Esophagus muscularis mucosa (tissue), 4 donors: Measurements from ENCODE around the gene PCDHGB1. TPM values are rescaled to one million over a fixed set of nuclear protein-coding genes. Genes with fewer than 3 reads are reported as not detected.
"Not testable (repeated sequence)": the region's sequence is repeated elsewhere in the genome, so short reads cannot be mapped to it uniquely, and the experiment has no call there.

Experiments used
- DNase-seq: peaks from one replicate; pipeline ENCODE4 v3.0.0-alpha.2; 2017; ENCODE audit errors: extremely low spot score
- H3K27ac ChIP-seq, 4 donors: fragments of 200-600 bp; sonication (generic); replicated peaks in 1 of 4; 1 replicate in 3 of 4; 2 replicates in 1 of 4; pipeline ENCODE4 v1.5.1; 2016 to 2019; ENCODE audit warnings: mild to moderate bottlenecking in 1 of 4
- H3K27me3 ChIP-seq, 4 donors: fragments of 200-600 bp; sonication (generic); one replicate each; pipeline versions ENCODE4 v1.5.1 to v1.6.0; 2016 to 2019
- H3K36me3 ChIP-seq, 4 donors: fragments of 200-600 bp; sonication (generic); one replicate each; pipeline ENCODE4 v1.5.1; 2016 to 2019
- H3K4me1 ChIP-seq, 4 donors: fragments of 200-600 bp; sonication (generic); one replicate each; pipeline ENCODE4 v1.5.1; 2016 to 2019
- H3K4me3 ChIP-seq, 4 donors: fragments of 200-600 bp; sonication (generic); 1 replicate in 2 of 4; 2 replicates in 2 of 4; pipeline ENCODE4 v1.5.1; 2016 to 2019; ENCODE audit warnings: mild to moderate bottlenecking in 4 of 4, moderate library complexity in 1 of 4
- H3K9me3 ChIP-seq, 4 donors: fragments of 200-600 bp; sonication (generic); 1 replicate in 3 of 4; 2 replicates in 1 of 4; pipeline ENCODE4 v1.5.1; 2016 to 2019
- EP300 ChIP-seq: sonication (generic); formaldehyde crosslinking; IDR thresholded peaks from one replicate; pipeline ENCODE4 v1.6.1; 2017; ENCODE audit warnings: antibody characterized with exemption
- POLR2A ChIP-seq: fragments of 450-650 bp; IDR thresholded peaks from one replicate; pipeline ENCODE4 v1.6.1; 2017; ENCODE audit warnings: antibody characterized with exemption, moderate library complexity, mild to moderate bottlenecking, low read depth
- POLR2AphosphoS5 ChIP-seq, 2 donors: sonication (generic); formaldehyde crosslinking; IDR thresholded peaks; one replicate each; pipeline ENCODE4 v1.6.1; 2017; ENCODE audit warnings: antibody characterized with exemption in 2 of 2
- WGBS: methylation state at CpG from one replicate; pipeline ENCODE4 v1.1.5; 2018; 5-methylcytosine and 5-hydroxymethylcytosine counted together
- intact Hi-C: fragments of 100-400 bp; cut with DNase I; formaldehyde crosslinking; loops from one replicate; pipeline ENCODE4 v1.15.1; 2023
- total RNA-seq, 4 donors: library from RNA; depleted of rRNA; stranded (reverse); fragments of >200 nt; gene quantifications; one replicate each; pipeline versions ENCODE4 v1.1.0 to v1.2.1, GENCODE V29; 2016
- TF ChIP-seq, protein P1 (sequence below), 3 experiments: fragments of 200-600 bp in 2 of 3; fragments of 450-650 bp in 1 of 3; sonication (generic) in 2 of 3; IDR thresholded peaks; one replicate each; pipeline ENCODE4 v1.5.1; 2017 to 2019; ENCODE audit warnings: antibody characterized with exemption in 3 of 3, mild to moderate bottlenecking in 2 of 3, moderate library complexity in 1 of 3

PCDHGB1 gene
- total RNA-seq, 4 donors from 2014 or later: 2.7 to 5.1 (median 3.0) TPM

GRCh38 chr5:141389153-141390042, 39.5 kb downstream of the PCDHGB1 start:
- intact Hi-C loops: no loop called here
- Histone ChIP-seq H3K27ac (no peak overlapping the region), H3K4me1 (no peaks in the 10 kb centered on the region), H3K36me3 (peaks cover 0 to 18% (median 5%) of the 10 kb centered on the region in 4 donors), H3K9me3 (peaks cover 12 to 97% (median 97%) of the 10 kb centered on the region in 4 donors), H3K4me3 (peak overlapping the region in 1 of 4 donors; percentile 6), H3K27me3 (peaks cover 0 to 17% (median 0%) of the 10 kb centered on the region in 4 donors)
- TF ChIP-seq POLR2A: no peak
- TF ChIP-seq, protein P1, sequence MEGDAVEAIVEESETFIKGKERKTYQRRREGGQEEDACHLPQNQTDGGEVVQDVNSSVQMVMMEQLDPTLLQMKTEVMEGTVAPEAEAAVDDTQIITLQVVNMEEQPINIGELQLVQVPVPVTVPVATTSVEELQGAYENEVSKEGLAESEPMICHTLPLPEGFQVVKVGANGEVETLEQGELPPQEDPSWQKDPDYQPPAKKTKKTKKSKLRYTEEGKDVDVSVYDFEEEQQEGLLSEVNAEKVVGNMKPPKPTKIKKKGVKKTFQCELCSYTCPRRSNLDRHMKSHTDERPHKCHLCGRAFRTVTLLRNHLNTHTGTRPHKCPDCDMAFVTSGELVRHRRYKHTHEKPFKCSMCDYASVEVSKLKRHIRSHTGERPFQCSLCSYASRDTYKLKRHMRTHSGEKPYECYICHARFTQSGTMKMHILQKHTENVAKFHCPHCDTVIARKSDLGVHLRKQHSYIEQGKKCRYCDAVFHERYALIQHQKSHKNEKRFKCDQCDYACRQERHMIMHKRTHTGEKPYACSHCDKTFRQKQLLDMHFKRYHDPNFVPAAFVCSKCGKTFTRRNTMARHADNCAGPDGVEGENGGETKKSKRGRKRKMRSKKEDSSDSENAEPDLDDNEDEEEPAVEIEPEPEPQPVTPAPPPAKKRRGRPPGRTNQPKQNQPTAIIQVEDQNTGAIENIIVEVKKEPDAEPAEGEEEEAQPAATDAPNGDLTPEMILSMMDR (IDR thresholded peaks at IDR 0.05): no peak
- 41% methylated on average over 29 of the region's 77 CpGs for WGBS
- no peak for DNase-seq

GRCh38 chr5:141392429-141393198, 42.7 kb downstream of the PCDHGB1 start, which contains the start of gene PCDHGA8:
Gene PCDHGA8 (plus strand): TSS chr5:141392633. CDS start chr5:141392814, 181 bp downstream.
- WGBS: 27% methylated on average over 35 of the region's 38 CpGs
- Histone ChIP-seq H3K27ac (no peak within 1 kb of the TSS), H3K9me3 (peaks cover 12 to 97% (median 95%) of the 10 kb centered on the region in 4 donors), H3K36me3 (peaks cover 0 to 12% (median 5%) of the 10 kb centered on the region in 4 donors), H3K4me3 (no peak within 1 kb of the TSS), H3K4me1 (no peaks in the 10 kb centered on the region), H3K27me3 (peaks cover 0 to 12% (median 0%) of the 10 kb centered on the region in 4 donors)
- no peak for TF ChIP-seq POLR2AphosphoS5 (IDR thresholded peaks at IDR 0.05)
- intact Hi-C loops: no loop called here
- DNase-seq: no peak

DNA sequence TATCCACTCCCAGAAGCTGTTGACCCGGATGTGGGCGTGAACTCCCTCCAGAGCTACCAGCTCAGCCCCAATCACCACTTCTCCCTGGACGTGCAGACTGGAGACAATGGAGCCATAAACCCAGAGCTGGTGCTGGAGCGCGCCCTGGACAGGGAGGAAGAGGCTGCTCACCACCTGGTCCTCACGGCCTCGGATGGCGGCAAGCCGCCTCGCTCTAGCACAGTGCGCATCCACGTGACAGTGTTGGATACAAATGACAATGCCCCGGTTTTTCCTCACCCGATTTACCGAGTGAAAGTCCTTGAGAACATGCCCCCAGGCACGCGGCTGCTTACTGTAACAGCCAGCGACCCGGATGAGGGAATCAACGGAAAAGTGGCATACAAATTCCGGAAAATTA, 43.4 kb downstream of the PCDHGB1 start:
- H3K9me3 ChIP-seq: peaks cover 12 to 97% (median 95%) of the 10 kb centered on the region in 4 donors
- no peak for TF ChIP-seq POLR2A
- no peak for TF ChIP-seq EP300
- no peak for TF ChIP-seq POLR2AphosphoS5 (IDR thresholded peaks at IDR 0.05)
- 43% methylated on average over 16 of the region's 21 CpGs for WGBS
- H3K4me1 ChIP-seq: no peaks in the 10 kb centered on the region
- H3K27ac ChIP-seq: no peak overlapping the region
- intact Hi-C loops: no loop called here
- H3K36me3 ChIP-seq: peaks cover 0 to 12% (median 5%) of the 10 kb centered on the region in 4 donors
- DNase-seq: no peak
- no peak overlapping the region for H3K4me3 ChIP-seq
- peaks cover 0 to 12% (median 0%) of the 10 kb centered on the region in 4 donors for H3K27me3 ChIP-seq

DNA sequence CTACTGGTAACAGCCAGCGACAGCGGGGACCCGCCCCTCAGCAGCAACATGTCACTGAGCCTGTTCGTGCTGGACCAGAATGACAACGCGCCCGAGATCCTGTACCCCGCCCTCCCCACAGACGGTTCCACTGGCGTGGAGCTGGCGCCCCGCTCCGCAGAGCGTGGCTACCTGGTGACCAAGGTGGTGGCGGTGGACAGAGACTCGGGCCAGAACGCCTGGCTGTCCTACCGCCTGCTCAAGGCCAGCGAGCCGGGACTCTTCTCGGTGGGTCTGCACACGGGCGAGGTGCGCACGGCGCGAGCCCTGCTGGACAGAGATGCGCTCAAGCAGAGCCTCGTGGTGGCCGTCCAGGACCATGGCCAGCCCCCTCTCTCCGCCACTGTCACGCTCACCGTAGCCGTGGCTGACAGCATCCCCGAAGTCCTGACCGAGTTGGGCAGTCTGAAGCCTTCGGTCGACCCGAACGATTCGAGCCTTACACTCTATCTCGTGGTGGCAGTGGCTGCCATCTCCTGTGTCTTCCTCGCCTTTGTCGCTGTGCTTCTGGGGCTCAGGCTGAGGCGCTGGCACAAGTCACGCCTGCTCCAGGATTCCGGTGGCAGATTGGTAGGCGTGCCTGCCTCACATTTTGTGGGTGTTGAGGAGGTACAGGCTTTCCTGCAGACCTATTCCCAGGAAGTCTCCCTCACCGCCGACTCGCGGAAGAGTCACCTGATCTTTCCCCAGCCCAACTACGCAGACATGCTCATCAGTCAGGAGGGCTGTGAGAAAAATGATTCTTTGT, 44.7 kb downstream of the PCDHGB1 start:
- H3K36me3 ChIP-seq: peaks cover 0 to 12% (median 4%) of the 10 kb centered on the region in 4 donors
- intact Hi-C loops, DNase-seq, H3K4me1 ChIP-seq, H3K4me3 ChIP-seq, H3K27me3 ChIP-seq, H3K27ac ChIP-seq: not testable (repeated sequence)
- 28% methylated on average over 21 of the region's 53 CpGs for WGBS
- H3K9me3 ChIP-seq: peaks cover 24 to 97% (median 95%) of the 10 kb centered on the region in 4 donors

DNA sequence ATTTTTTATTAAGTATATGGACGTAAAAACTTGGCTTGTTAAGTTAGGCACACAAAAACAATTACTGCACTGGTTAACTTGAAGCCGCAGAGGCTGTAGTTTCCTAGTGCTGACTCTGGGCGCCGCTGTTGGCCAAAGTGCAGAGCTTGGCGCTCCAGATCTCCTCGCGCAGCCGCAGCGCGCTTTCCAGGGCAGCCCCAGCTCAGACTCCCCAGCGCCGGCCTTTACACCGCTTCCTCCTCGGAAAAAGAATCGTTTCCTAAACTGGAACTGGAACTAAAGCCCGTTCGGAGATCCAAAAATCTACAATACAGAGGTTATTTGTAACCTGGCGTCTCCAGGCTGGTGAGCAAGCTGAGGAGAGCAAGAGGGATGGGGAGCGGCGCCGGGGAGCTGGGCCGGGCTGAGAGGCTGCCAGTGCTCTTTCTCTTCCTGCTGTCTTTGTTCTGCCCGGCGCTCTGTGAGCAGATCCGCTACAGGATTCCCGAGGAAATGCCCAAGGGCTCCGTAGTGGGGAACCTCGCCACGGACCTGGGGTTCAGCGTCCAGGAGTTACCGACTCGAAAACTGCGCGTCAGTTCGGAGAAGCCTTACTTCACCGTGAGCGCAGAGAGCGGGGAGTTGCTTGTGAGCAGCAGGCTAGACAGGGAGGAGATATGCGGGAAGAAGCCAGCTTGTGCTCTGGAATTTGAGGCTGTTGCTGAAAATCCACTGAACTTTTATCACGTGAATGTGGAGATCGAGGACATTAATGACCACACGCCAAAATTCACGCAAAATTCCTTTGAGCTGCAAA, 48.1 kb downstream of the PCDHGB1 start, which contains the start of gene PCDHGB5:
Gene PCDHGB5 (plus strand): TSS at position 192 of the 796 bp plus-strand sequence. CDS start 181 bp downstream, at position 373.
- Histone ChIP-seq H3K9me3 (peaks cover 21 to 94% (median 93%) of the 10 kb centered on the region in 4 donors), H3K27me3 (peaks cover 0 to 13% (median 0%) of the 10 kb centered on the region in 4 donors), H3K4me3 (peak within 1 kb of the TSS; percentile 20 to 44 (median 28))
- H3K4me1 ChIP-seq, intact Hi-C loops, DNase-seq, H3K36me3 ChIP-seq, H3K27ac ChIP-seq: not testable (repeated sequence)
- 9% methylated on average over 20 of the region's 43 CpGs for WGBS
- TF ChIP-seq, protein P1 (IDR thresholded peaks at IDR 0.05): peak; percentile 14 to 40 (median 37)
